Thoracic aorta endothelial cell (primary cell): Measurements from ENCODE around the gene PAX3. TPM values are rescaled to one million over a fixed set of nuclear protein-coding genes. Genes with fewer than 3 reads are reported as not detected.

Experiments
- total RNA-seq: library from RNA; depleted of rRNA; stranded (reverse); fragments of >200 nt; gene quantifications from 2 replicates; pipeline ENCODE4 v1.2.3, GENCODE V29; 2012

PAX3 gene
- total RNA-seq: not detected in 2 replicates

DNA sequence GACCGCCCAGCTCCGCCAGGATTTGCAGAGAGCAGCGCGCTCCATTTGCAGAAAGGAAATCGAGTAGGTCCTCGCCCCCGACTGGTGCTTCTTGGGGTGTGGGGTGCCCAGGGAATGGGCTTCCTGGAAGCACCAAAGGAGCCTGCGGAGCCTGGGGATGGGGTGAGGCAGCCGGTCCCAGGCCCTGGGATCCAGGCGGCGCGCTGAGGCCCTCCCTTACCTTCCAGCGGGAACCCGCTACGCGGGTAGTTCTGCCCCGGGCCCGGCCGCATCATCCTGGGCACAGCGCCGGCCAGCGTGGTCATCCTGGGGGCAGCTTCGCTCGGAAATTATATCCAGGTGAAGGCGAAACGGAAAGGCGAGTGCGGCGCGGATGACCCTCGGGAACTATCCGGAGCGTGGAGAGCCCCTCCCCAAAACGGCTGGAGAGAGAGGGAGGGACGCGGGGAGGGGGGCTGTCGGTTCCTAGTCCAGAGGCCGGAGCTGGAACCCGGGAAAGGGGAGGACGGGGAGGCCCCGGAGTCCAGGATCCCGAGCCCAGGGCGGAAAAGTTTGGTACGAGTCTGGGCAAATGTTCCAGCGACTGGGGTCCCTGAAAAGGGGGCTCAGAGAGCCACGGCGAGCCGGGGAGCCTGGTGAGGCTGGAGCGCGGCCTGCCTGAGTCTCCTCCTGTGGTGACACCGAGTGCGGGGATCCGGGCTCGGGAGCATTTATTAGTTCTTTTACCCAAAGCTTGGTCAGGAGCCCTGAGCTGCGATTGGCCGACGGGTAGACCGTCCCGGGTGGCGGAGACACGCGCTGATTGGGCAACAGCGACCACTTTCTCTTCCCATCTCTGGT lies at the start of gene PAX3:
Gene PAX3 (minus strand): TSS at position 688 of the 840 bp plus-strand sequence. CDS start 383 bp downstream, at position 305.

Other genes with a start within 250 kb of the PAX3 start
- gene SGPP2, start 125.5 kb upstream of the PAX3 start, total RNA-seq: not detected in 2 replicates